WI38 (cell line): ENCODE results near the gene BAMBI.

ENCODE experiments used
- H3K4me3 ChIP-seq: 2 replicates; pipeline ENCODE4 v1.5.1; 2011; ENCODE audit warnings: low read depth, mild to moderate bottlenecking, control low read depth, low read length
- TF ChIP-seq, protein P1 (sequence below): IDR thresholded peaks from 2 replicates; pipeline ENCODE4 v1.5.1; 2012; ENCODE audit warnings: low read depth, mild to moderate bottlenecking, control low read depth, low read length

BAMBI gene, protein sequence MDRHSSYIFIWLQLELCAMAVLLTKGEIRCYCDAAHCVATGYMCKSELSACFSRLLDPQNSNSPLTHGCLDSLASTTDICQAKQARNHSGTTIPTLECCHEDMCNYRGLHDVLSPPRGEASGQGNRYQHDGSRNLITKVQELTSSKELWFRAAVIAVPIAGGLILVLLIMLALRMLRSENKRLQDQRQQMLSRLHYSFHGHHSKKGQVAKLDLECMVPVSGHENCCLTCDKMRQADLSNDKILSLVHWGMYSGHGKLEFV

DNA sequence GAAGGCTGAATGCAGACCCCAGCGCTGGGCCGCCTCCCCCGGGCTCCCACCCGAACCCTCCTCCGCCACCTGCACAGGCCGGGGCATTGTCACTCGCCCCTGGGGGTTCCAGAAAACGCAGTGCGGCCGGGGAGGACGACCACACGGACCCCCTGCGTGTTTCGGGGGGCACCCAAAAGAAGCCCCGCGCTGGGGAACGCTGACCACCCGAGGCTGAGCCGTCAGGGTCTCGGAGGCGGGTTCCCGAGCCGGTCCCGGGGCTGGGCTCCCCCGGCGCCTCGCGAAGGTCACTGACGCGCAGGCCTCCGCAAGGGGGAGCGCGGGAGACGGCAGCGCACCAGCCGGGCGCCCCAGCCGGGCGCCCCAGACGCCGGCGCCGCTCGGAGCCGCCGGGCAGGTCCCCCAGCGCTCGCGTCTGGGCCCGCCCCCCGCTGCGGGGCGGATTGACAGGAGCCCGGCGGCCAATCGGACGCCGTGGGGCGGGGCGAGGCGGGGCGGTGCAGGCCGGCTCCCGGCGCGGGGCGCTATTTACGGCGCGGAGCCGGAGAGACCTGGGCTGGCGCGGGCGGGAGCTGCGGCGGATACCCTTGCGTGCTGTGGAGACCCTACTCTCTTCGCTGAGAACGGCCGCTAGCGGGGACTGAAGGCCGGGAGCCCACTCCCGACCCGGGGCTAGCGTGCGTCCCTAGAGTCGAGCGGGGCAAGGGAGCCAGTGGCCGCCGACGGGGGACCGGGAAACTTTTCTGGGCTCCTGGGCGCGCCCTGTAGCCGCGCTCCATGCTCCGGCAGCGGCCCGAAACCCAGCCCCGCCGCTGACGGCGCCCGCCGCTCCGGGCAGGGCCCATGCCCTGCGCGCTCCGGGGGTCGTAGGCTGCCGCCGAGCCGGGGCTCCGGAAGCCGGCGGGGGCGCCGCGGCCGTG lies at the start of gene BAMBI:
Gene BAMBI (plus strand): TSS at position 554 of the 920 bp plus-strand sequence. CDS start 377 bp downstream, outside the sequence.
- TF ChIP-seq, protein P1, sequence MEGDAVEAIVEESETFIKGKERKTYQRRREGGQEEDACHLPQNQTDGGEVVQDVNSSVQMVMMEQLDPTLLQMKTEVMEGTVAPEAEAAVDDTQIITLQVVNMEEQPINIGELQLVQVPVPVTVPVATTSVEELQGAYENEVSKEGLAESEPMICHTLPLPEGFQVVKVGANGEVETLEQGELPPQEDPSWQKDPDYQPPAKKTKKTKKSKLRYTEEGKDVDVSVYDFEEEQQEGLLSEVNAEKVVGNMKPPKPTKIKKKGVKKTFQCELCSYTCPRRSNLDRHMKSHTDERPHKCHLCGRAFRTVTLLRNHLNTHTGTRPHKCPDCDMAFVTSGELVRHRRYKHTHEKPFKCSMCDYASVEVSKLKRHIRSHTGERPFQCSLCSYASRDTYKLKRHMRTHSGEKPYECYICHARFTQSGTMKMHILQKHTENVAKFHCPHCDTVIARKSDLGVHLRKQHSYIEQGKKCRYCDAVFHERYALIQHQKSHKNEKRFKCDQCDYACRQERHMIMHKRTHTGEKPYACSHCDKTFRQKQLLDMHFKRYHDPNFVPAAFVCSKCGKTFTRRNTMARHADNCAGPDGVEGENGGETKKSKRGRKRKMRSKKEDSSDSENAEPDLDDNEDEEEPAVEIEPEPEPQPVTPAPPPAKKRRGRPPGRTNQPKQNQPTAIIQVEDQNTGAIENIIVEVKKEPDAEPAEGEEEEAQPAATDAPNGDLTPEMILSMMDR: 0 out of 2 replicates have a peak, but pooled peaks have one; percentile 38
- H3K4me3 ChIP-seq: peak within 1 kb of the TSS; percentile 72

DNA sequence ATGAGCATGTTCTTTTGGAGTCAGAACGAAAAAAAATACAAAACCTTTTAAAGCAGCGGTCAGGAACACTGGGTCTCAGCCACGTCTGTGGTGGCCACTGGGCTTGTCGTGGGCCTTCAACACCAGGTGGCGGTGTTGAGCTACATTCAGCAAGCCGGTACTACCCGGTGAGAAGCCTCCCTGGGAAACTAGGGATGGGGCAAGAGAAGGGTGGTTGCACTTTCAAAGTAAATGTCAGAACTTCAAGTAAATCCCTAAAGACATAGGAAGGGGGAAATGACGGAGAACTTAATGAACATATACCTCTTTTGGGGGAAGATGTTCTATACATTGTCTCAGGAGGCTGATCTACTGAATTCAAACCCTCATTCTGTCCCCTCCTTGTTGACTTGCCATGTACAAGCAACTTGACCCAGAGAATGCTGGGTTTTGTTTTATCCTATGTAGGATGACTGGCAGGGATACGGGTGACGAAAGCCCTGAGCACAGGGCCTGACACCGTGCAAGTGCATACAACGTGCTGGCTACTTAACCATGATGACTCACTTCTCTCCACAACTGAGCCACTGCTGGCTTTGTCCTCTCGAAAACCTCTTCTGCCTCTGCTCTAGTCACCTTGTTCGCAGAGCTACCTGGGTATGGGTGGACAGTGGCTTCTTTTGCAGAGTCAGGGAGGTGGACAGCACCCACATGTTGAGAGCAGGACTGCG lies 49.0 kb upstream of the BAMBI start:
- no peak overlapping the region for H3K4me3 ChIP-seq
- TF ChIP-seq, protein P1: peak; percentile 90

DNA sequence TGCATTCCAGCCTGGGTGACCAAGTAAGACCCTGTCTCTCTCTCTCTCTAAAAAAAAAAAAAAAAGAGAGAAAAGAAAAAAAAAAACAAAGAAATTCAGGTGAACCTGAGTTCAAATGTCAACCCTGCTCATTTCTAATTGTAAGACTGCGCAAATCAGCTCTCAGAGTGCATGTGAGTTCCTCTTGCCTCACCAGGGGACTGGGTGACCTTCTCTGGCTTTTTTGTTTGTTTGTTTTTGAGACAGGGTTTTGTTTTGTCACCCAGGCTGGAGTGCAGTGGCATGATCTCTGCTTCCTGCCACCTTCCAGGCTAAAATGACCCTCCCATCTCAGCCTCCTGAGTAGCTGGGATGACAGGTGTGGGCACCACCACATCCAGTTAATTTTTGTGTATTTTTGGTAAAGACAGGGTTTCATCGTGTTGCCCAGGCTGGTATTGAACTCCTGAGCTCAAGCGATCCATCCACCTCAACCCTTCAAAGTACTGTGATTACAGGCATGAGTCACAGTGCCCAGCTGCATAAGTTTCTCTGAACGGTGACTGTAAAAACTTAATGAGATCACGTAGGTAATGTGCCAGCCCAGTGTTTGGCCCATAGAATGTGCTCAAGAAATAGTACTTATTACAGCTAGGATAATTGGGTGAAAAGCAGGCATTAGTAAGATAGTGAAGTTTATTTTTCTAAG lies 45.3 kb upstream of the BAMBI start:
- H3K4me3 ChIP-seq: no peak overlapping the region
- TF ChIP-seq, protein P1: no peak

DNA sequence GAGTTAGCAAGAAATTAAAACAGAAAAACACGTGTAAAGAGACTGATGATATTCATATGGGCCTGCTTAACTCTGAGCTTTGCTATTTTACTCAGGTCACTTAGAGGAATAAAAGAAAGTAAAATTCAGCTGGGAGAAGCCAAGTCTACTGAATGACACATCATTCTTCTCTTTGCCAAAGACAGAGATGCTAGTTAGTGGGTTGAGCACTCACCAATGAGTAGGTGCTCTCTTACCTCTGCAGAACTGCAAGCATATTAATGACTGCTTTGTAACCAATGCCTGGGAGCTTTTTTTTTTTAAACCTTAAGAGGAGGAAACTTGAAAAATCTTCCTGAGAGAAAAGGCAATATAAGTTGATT lies 44.8 kb upstream of the BAMBI start:
- TF ChIP-seq, protein P1: no peak
- no peak overlapping the region for H3K4me3 ChIP-seq

DNA sequence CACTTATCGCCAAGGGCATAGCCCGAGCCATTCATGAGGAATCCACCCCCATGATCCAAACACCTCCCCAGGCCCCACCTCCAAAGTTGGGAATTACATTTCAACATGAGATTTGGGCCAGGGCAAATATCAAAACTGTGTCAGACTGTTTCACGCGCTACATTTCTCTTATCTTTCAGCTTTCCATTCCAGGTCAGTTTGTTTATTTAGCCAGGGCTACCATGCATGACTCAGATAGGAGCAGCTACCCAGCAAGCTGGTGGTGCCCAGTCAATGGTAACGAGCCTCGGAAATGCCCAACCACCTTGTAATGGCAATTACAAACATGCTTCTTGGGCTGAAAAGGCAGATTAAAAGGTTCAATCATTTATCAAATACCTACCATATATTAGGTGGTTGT lies 43.6 kb upstream of the BAMBI start:
- no peak overlapping the region for H3K4me3 ChIP-seq
- TF ChIP-seq, protein P1: no peak

DNA sequence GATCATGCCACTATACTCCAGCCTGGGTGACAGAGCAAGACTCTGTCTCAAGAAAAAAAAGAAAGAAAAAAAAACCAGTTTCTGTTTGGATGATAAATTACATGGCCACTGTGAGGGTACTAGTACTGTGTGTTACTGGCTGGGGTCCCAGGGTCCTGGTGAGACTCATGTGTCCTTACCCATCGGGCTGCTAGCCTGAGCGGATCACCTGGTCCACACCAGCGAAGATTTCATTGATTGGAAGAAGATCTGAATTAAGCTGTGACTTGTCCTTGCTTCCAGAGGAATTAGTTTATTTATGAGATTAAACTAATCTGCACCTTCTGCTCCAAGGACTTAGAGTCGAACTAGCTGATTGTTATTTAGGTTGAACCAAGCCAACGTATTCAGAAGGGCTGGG lies 40.0 kb upstream of the BAMBI start:
- TF ChIP-seq, protein P1: no peak
- no peak overlapping the region for H3K4me3 ChIP-seq
